ENCODE data around the gene TDRD7.

GRCh38 chr9:97382099-97382718 lies 29.7 kb upstream of the TDRD7 start:
- TF ChIP-seq, protein P1, sequence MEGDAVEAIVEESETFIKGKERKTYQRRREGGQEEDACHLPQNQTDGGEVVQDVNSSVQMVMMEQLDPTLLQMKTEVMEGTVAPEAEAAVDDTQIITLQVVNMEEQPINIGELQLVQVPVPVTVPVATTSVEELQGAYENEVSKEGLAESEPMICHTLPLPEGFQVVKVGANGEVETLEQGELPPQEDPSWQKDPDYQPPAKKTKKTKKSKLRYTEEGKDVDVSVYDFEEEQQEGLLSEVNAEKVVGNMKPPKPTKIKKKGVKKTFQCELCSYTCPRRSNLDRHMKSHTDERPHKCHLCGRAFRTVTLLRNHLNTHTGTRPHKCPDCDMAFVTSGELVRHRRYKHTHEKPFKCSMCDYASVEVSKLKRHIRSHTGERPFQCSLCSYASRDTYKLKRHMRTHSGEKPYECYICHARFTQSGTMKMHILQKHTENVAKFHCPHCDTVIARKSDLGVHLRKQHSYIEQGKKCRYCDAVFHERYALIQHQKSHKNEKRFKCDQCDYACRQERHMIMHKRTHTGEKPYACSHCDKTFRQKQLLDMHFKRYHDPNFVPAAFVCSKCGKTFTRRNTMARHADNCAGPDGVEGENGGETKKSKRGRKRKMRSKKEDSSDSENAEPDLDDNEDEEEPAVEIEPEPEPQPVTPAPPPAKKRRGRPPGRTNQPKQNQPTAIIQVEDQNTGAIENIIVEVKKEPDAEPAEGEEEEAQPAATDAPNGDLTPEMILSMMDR (conservative IDR thresholded peaks at IDR 0.05; ENCODE audit: low read depth, low read length): no peak
- no peak for TF ChIP-seq EZH2 (IDR thresholded peaks at IDR 0.05; ENCODE audit: borderline replicate concordance, low read depth, low read length, poor library complexity, severe bottlenecking)

Measured in A673 (cell line).